K562 (cell line): ENCODE results near the gene SCFD2. TPM values are rescaled to one million over a fixed set of nuclear protein-coding genes. Genes with fewer than 3 reads are reported as not detected.

ENCODE experiments used
- ATAC-seq: fragments of 200-7000 bp; cut with Tn5 transposase; 3 replicates; pipeline ENCODE4 v1.9.1; 2020; ENCODE audit warnings: moderate library complexity
- BruUV-seq: library from RNA; stranded (reverse); fragments of 400-500 nt; replicated peaks from 2 replicates; lab custom pipeline; 2021; lab: Mats Ljungman, UMichigan
- CTCF ChIA-PET: fragments of 300-600 bp; formaldehyde crosslinking; extraction: SDS; loops from one replicate; lab custom pipeline; 2021; ENCODE audit warnings: low intra/inter-chr PET ratio; lab: Yijun Ruan, JAX
- POLR2A ChIA-PET: fragments of 300-600, 350-650 bp; sonication (Branson Sonifier 250); formaldehyde crosslinking; extraction: SDS; loops from one replicate; lab custom pipeline; 2021; ENCODE audit warnings: antibody characterized with exemption, inconsistent platforms; lab: Yijun Ruan, JAX
- DNase-seq, 4 experiments: peaks; one replicate each; pipeline versions ENCODE4 v3.0.0 to v3.0.0-alpha.2; 2011 to 2018; ENCODE audit warnings: low spot score in 3 of 4, mixed read lengths in 3 of 4; ENCODE audit errors: extremely low read depth in 1 of 4
- FAIRE-seq: peaks from 2 replicates; lab custom pipeline; 2011; peaks lifted over from hg19 to GRCh38; lab: Jason Lieb, UNC
- H2AFZ ChIP-seq: 2 replicates; pipeline ENCODE4 v1.6.0; 2011; ENCODE audit warnings: low read depth, low read length, control low read depth, inconsistent platforms
- H3K27ac ChIP-seq: fragments of 200-600 bp; 3 replicates; pipeline ENCODE4 v1.8.0; 2011; ENCODE audit warnings: low read depth, mild to moderate bottlenecking, control low read depth, inconsistent platforms, low read length, moderate library complexity, mixed read lengths; ENCODE audit errors: extremely low read depth
- H3K27me3 ChIP-seq, 2 experiments: fragments of 300-600 bp in 1 of 2; 2 replicates in 1 of 2; 3 replicates in 1 of 2; pipeline versions ENCODE4 v1.6.0 to v1.8.0; 2011; ENCODE audit warnings: inconsistent platforms in 2 of 2, low read length in 2 of 2, mild to moderate bottlenecking in 1 of 2, mixed read lengths in 1 of 2, moderate library complexity in 1 of 2; ENCODE audit not compliant: control insufficient read depth in 2 of 2, insufficient read depth in 2 of 2
- H3K36me3 ChIP-seq: fragments of 300-600 bp; 3 replicates; pipeline ENCODE4 v1.8.0; 2011; ENCODE audit warnings: mild to moderate bottlenecking, low read length, inconsistent platforms; ENCODE audit not compliant: control insufficient read depth, insufficient read depth
- H3K4me1 ChIP-seq, 2 experiments: fragments of 200-600 bp in 1 of 2; replicated peaks in 1 of 2; 2 replicates in 1 of 2; 3 replicates in 1 of 2; pipeline versions ENCODE4 v1.5.1 to v1.8.0; 2011; ENCODE audit warnings: inconsistent platforms in 2 of 2, low read length in 2 of 2, mild to moderate bottlenecking in 1 of 2, mixed read lengths in 1 of 2, moderate library complexity in 1 of 2; ENCODE audit not compliant: control insufficient read depth in 2 of 2, insufficient read depth in 2 of 2
- H3K4me2 ChIP-seq: 2 replicates; pipeline ENCODE4 v1.6.1; 2011; ENCODE audit warnings: low read length, control low read depth, inconsistent platforms, mixed read lengths; ENCODE audit not compliant: insufficient read depth
- H3K4me3 ChIP-seq: fragments of 200-600 bp; sonication (generic), shearing (Covaris generic); 2 replicates; pipeline ENCODE4 v1.5.1; 2016; ENCODE audit warnings: control low read depth, inconsistent platforms
- H3K79me2 ChIP-seq: fragments of 200-600 bp; 3 replicates; pipeline ENCODE4 v1.8.0; 2011; ENCODE audit warnings: low read length, inconsistent platforms; ENCODE audit not compliant: control insufficient read depth, insufficient read depth
- H3K9ac ChIP-seq, 2 experiments: 2 replicates each; pipeline versions ENCODE4 v1.6.0 to v1.6.1; 2011; ENCODE audit warnings: low read depth in 2 of 2, low read length in 2 of 2, control low read depth in 1 of 2, inconsistent platforms in 1 of 2, mild to moderate bottlenecking in 1 of 2, mixed read lengths in 1 of 2; ENCODE audit not compliant: insufficient read depth in 1 of 2
- H3K9me1 ChIP-seq: one replicate; pipeline ENCODE4 v1.6.0; 2011; ENCODE audit warnings: inconsistent platforms, mild to moderate bottlenecking, low read length, moderate library complexity; ENCODE audit not compliant: control insufficient read depth, insufficient read depth
- H3K9me3 ChIP-seq: replicated peaks from 2 replicates; pipeline ENCODE4 v1.5.1; 2011; ENCODE audit warnings: low read depth, low read length, inconsistent platforms; ENCODE audit not compliant: control insufficient read depth, insufficient read depth
- H4K20me1 ChIP-seq: replicated peaks from 2 replicates; pipeline ENCODE4 v1.6.1; 2011; ENCODE audit warnings: low read length, inconsistent platforms, mixed read lengths; ENCODE audit not compliant: control insufficient read depth, insufficient read depth
- CBFA2T3 ChIP-seq: fragments of 450-650 bp; IDR thresholded peaks from 2 replicates; pipeline ENCODE4 v1.6.1; 2017
- ETS2 ChIP-seq: IDR thresholded peaks from 2 replicates; pipeline ENCODE4 v1.6.1; 2016; ENCODE audit warnings: borderline replicate concordance, missing genetic modification characterization, mild to moderate bottlenecking, moderate library complexity, missing compliant biosample characterization; ENCODE audit not compliant: poor library complexity, severe bottlenecking
- FOXM1 ChIP-seq, 2 experiments: fragments of 450-650 bp in 1 of 2; sonication (generic) in 1 of 2; formaldehyde crosslinking in 1 of 2; IDR thresholded peaks; 2 replicates each; pipeline versions ENCODE4 v1.6.1 to v1.9.0; 2017 to 2022; ENCODE audit warnings: low read depth in 2 of 2, mild to moderate bottlenecking in 2 of 2, missing genetic modification reagents in 1 of 2, moderate library complexity in 1 of 2
- KDM4B ChIP-seq, 2 experiments: fragments of 450-650 bp in 1 of 2; sonication (generic) in 1 of 2; IDR thresholded peaks; 2 replicates each; pipeline ENCODE4 v1.6.1; 2016 to 2017; ENCODE audit warnings: borderline replicate concordance in 2 of 2, antibody characterized with exemption in 1 of 2, low read depth in 1 of 2, mild to moderate bottlenecking in 1 of 2
- SAFB ChIP-seq: fragments of 200-400 bp; formaldehyde crosslinking; IDR thresholded peaks from 2 replicates; pipeline ENCODE4 v1.6.1; 2017; ENCODE audit warnings: low read depth, low read length, borderline replicate concordance
- SIX5 ChIP-seq, 2 experiments: IDR thresholded peaks; 2 replicates each; pipeline ENCODE4 v1.6.1; 2011; ENCODE audit warnings: low read length in 2 of 2, borderline replicate concordance in 1 of 2, low read depth in 1 of 2, mild to moderate bottlenecking in 1 of 2, moderate library complexity in 1 of 2; ENCODE audit not compliant: insufficient read depth in 1 of 2
- TRIM28 ChIP-seq: fragments of 450-650 bp; IDR thresholded peaks from 2 replicates; pipeline ENCODE4 v1.6.1; 2017
- U2AF1 ChIP-seq: fragments of 200-400 bp; formaldehyde crosslinking; optimal IDR thresholded peaks from 2 replicates; pipeline ENCODE3; 2017; ENCODE audit warnings: mild to moderate bottlenecking, low read depth, low read length, moderate library complexity
- ZFPM2 ChIP-seq: fragments of 250-450 bp; sonication (Bioruptor Pico); IDR thresholded peaks from 2 replicates; pipeline ENCODE4 v1.5.1; 2022; ENCODE audit warnings: mild to moderate bottlenecking
- ZNF146 ChIP-seq: IDR thresholded peaks from one replicate; pipeline ENCODE4 v1.6.1; 2018; ENCODE audit warnings: missing compliant biosample characterization; ENCODE audit not compliant: unreplicated experiment
- ZNF232 ChIP-seq: sonication (generic); formaldehyde crosslinking; IDR thresholded peaks from 2 replicates; pipeline ENCODE4 v1.8.0; 2022; ENCODE audit warnings: mild to moderate bottlenecking, missing genetic modification reagents
- ZNF668 ChIP-seq: fragments of 250-450 bp; sonication (Bioruptor Pico); IDR thresholded peaks from 2 replicates; pipeline ENCODE4 v1.8.0; 2022; ENCODE audit warnings: mild to moderate bottlenecking, inconsistent platforms
- WGBS: fragments of 100-300 bp; shearing (Covaris generic); methylation state at CpG from one replicate; pipeline ENCODE4 v1.1.6; 2016; ENCODE audit warnings: low coverage, mixed read lengths; ENCODE audit not compliant: insufficient coverage; ENCODE audit errors: missing lambda C conversion rate; 5-methylcytosine and 5-hydroxymethylcytosine counted together
- in situ Hi-C: fragments of 300-500 bp; cut with MboI; formaldehyde crosslinking; loops from 4 replicates; pipeline ENCODE4 v1.15.0; 2018; ENCODE audit warnings: inconsistent platforms, mixed read lengths
- intact Hi-C: fragments of 100-400 bp; cut with micrococcal nuclease; formaldehyde crosslinking; loops from 2 replicates; pipeline ENCODE4 v1.14.2; 2022
- polyA plus RNA-seq, 8 experiments: library from polyadenylated mRNA; depleted of rRNA in 4 of 8; stranded (reverse) in 5 of 8; unstranded in 3 of 8; fragments of >200 nt; fragmentation: Nextera tagmentation in 2 of 8; fragmentation: Illumina TruSeq in 1 of 8; extraction: Ambion mirVana in 2 of 8; extraction: Trizol in 1 of 8; gene quantifications; 2 replicates each; pipeline versions ENCODE4 v1.2.1 to v1.2.3, GENCODE V29; 2011 to 2014; ENCODE audit warnings: inconsistent platforms in 1 of 8, missing spikeins in 1 of 8
- total RNA-seq, 7 experiments: library from RNA; depleted of rRNA in 6 of 7; stranded (reverse); fragments of >200 nt in 6 of 7; fragmentation: Illumina TruSeq in 2 of 7; extraction: Trizol in 2 of 7; gene quantifications; 2 replicates each; pipeline versions ENCODE4 v1.2.1 to v1.2.3, GENCODE V29; 2011 to 2021; ENCODE audit warnings: low replicate concordance in 1 of 7
- TF ChIP-seq, protein P1 (sequence below): fragments of 150-350 bp; conservative IDR thresholded peaks from 2 replicates; pipeline ENCODE4 v1.6.1; 2014; ENCODE audit warnings: low read length

Gene SCFD2
- total and polyA plus RNA-seq, 9 of the 15 experiments (the other 6 are each of a cell fraction or from before 2014, with no cell fraction given), result 5.7 to 30.3 (median 22.8) TPM

DNA sequence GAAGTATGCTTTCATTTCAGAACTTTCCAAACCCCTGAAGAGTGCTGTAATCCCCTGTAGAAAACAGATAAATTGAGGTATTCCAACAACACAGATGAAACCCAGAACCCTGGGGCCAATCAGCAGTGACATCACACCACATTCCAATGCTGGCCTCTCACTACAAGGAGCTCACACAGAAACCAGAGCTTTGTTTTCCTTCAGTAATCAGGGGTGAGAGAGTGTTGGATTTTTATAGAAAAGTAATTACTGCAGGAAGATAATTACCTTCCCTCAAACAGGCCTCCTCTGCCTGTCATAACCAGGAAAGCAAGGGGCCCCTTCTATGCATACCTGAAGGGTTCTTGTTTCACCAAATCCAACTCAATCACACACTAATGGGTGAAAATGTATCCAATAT is 246.2 kb downstream of the SCFD2 start:
- intact Hi-C loops, result no loop called here
- Histone ChIP-seq H3K9me3 (no peaks in the 10 kb centered on the region), H3K4me3 (no peak overlapping the region), H3K9me1 (no peaks in the 10 kb centered on the region), H3K27ac (no peak overlapping the region), H3K27me3 (no peaks in the 10 kb centered on the region), H3K36me3 (no peaks in the 10 kb centered on the region), H3K9ac (no peak overlapping the region), H3K4me1 (no peaks in the 10 kb centered on the region), H4K20me1 (no peaks in the 10 kb centered on the region; the same call in 1 of the 2 replicates), H2AFZ (no peak overlapping the region), H3K79me2 (no peaks in the 10 kb centered on the region), H3K4me2 (no peak overlapping the region)
- POLR2A ChIA-PET, result no interaction called here
- BruUV-seq, result no TSS peak
- in situ Hi-C loops, result no loop called here
- FAIRE-seq (no peak), DNase-seq (no peak), ATAC-seq (no peak)
- TF ChIP-seq SIX5 (IDR thresholded peaks at IDR 0.05; ENCODE audit: borderline replicate concordance in 1 of 2, insufficient read depth in 1 of 2, low read depth in 1 of 2, low read length in 2 of 2), result no peak
- CTCF ChIA-PET, result no interaction called here

DNA sequence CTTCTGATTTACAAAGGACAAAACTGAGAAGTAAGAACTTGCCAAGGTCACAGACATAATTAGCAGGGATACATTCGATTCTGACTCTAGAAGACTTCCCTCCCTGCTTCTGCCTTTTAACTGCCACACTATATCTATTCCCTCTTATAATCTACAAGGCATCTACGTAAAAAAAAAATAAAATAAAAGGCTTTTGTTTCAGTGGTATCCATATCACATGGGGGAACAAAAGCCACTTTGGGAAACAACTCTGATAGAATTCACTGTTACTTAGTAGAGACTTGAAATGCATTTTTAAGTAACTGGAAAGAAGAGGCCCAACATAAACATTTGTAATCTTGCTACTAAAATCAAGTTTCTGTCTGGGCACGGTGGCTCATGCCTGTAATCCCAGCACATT is 247.2 kb downstream of the SCFD2 start:
- Histone ChIP-seq H3K9ac (no peak overlapping the region), H3K36me3 (no peaks in the 10 kb centered on the region), H3K27me3 (no peaks in the 10 kb centered on the region), H2AFZ (no peak overlapping the region), H3K9me3 (no peaks in the 10 kb centered on the region), H3K79me2 (no peaks in the 10 kb centered on the region), H3K4me1 (no peaks in the 10 kb centered on the region), H3K4me3 (no peak overlapping the region), H3K27ac (no peak overlapping the region), H4K20me1 (no peaks in the 10 kb centered on the region; the same call in 1 of the 2 replicates), H3K9me1 (no peaks in the 10 kb centered on the region), H3K4me2 (no peak overlapping the region)
- ChIA-PET CTCF (no interaction called here), POLR2A (no interaction called here)
- BruUV-seq, result no TSS peak
- intact Hi-C loops, result no loop called here
- in situ Hi-C loops, result no loop called here
- no peak for FAIRE-seq
- WGBS, result 42% methylated on average over 3 of the region's 3 CpGs
- no peak for DNase-seq
- no peak for ATAC-seq
- TF ChIP-seq ETS2 (tag) (no peak), SAFB (no peak), TRIM28 (no peak), CBFA2T3 (no peak), ZNF668 (CRISPR knock-in tag) (no peak), U2AF1 (no peak), ZNF232 (no peak), KDM4B (IDR thresholded peaks at IDR 0.05; ENCODE audit: borderline replicate concordance in 2 of 2, low read depth in 1 of 2) (no peak), ZNF146 (CRISPR knock-in tag) (no peak), FOXM1 (IDR thresholded peaks at IDR 0.05; ENCODE audit: low read depth) (no peak), FOXM1 (CRISPR knock-in tag; IDR thresholded peaks at IDR 0.05; ENCODE audit: low read depth) (no peak), ZFPM2 (CRISPR knock-in tag) (no peak)
- TF ChIP-seq, protein P1, sequence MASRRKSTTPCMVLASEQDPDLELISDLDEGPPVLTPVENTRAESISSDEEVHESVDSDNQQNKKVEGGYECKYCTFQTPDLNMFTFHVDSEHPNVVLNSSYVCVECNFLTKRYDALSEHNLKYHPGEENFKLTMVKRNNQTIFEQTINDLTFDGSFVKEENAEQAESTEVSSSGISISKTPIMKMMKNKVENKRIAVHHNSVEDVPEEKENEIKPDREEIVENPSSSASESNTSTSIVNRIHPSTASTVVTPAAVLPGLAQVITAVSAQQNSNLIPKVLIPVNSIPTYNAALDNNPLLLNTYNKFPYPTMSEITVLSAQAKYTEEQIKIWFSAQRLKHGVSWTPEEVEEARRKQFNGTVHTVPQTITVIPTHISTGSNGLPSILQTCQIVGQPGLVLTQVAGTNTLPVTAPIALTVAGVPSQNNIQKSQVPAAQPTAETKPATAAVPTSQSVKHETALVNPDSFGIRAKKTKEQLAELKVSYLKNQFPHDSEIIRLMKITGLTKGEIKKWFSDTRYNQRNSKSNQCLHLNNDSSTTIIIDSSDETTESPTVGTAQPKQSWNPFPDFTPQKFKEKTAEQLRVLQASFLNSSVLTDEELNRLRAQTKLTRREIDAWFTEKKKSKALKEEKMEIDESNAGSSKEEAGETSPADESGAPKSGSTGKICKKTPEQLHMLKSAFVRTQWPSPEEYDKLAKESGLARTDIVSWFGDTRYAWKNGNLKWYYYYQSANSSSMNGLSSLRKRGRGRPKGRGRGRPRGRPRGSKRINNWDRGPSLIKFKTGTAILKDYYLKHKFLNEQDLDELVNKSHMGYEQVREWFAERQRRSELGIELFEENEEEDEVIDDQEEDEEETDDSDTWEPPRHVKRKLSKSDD, result no peak
